Natural killer cell (primary cell): Measurements from ENCODE around the gene FSIP1. TPM values are rescaled to one million over a fixed set of nuclear protein-coding genes. Genes with fewer than 3 reads are reported as not detected.

ENCODE experiments used
- ATAC-seq, 3 donors: fragments of 150-1000 bp in 2 of 3; fragments of 200-7000 bp in 1 of 3; cut with Tn5 transposase; 1 replicate in 1 of 3; 2 replicates in 2 of 3; pipeline ENCODE4 v1.10.0; 2021; ENCODE audit warnings: mild to moderate bottlenecking in 2 of 3, moderate library complexity in 2 of 3
- DNase-seq, 2 donors: peaks; one replicate each; pipeline versions ENCODE4 v3.0.0 to v3.0.0-alpha.2; 2013 to 2021; ENCODE audit warnings: mixed read lengths in 1 of 2
- H3K27ac ChIP-seq: one replicate; pipeline ENCODE4 v1.5.1; 2013; ENCODE audit warnings: mild to moderate bottlenecking, low read length
- H3K27me3 ChIP-seq: one replicate; pipeline ENCODE4 v1.6.1; 2013; ENCODE audit warnings: low read length; ENCODE audit not compliant: control insufficient read depth, insufficient read depth
- H3K36me3 ChIP-seq: one replicate; pipeline ENCODE4 v1.6.1; 2013; ENCODE audit warnings: low read length; ENCODE audit not compliant: control insufficient read depth, insufficient read depth
- H3K4me1 ChIP-seq: one replicate; pipeline ENCODE4 v1.6.1; 2013; ENCODE audit warnings: low read length; ENCODE audit not compliant: control insufficient read depth, insufficient read depth
- H3K4me3 ChIP-seq: one replicate; pipeline ENCODE4 v1.5.1; 2013; ENCODE audit warnings: low read length
- H3K9me3 ChIP-seq: one replicate; pipeline ENCODE4 v1.6.1; 2013; ENCODE audit warnings: low read length; ENCODE audit not compliant: control insufficient read depth, insufficient read depth
- H3K27ac Mint-ChIP-seq, 2 donors: one replicate each; pipeline ENCODE4 v1.8.0; 2022; ENCODE audit warnings: mild to moderate bottlenecking in 2 of 2, mixed read lengths in 2 of 2, moderate library complexity in 1 of 2
- H3K27me3 Mint-ChIP-seq, 2 donors: one replicate each; pipeline ENCODE4 v1.8.0; 2022; ENCODE audit warnings: low read depth in 2 of 2, mixed read lengths in 2 of 2
- H3K36me3 Mint-ChIP-seq: one replicate; pipeline ENCODE4 v1.8.0; 2022; ENCODE audit warnings: mixed read lengths
- H3K4me1 Mint-ChIP-seq, 2 donors: one replicate each; pipeline ENCODE4 v1.8.0; 2022; ENCODE audit warnings: mixed read lengths in 2 of 2
- H3K4me3 Mint-ChIP-seq: one replicate; pipeline ENCODE4 v1.8.0; 2022; ENCODE audit warnings: mild to moderate bottlenecking, moderate library complexity, mixed read lengths
- H3K9me3 Mint-ChIP-seq, 2 donors: one replicate each; pipeline ENCODE4 v1.8.0; 2022; ENCODE audit warnings: mixed read lengths in 2 of 2
- WGBS: methylation state at CpG from one replicate; pipeline ENCODE4 v1.1.7; 2013; ENCODE audit warnings: missing lambda C conversion rate; ENCODE audit not compliant: insufficient coverage; 5-methylcytosine and 5-hydroxymethylcytosine counted together
- intact Hi-C: fragments of 100-400 bp; cut with micrococcal nuclease; formaldehyde crosslinking; loops from one replicate; pipeline ENCODE4 v1.14.2; 2022
- total RNA-seq, 4 donors: library from RNA; stranded (reverse); fragments of 120-200 nt in 1 of 4; gene quantifications; one replicate each; pipeline versions ENCODE4 v1.2.3 to v1.2.4, GENCODE V29; 2013 to 2022
- TF ChIP-seq, protein P1 (sequence below): fragments of 200-600 bp; IDR thresholded peaks from one replicate; pipeline ENCODE4 v1.8.0; 2022; ENCODE audit warnings: antibody characterized with exemption

The FSIP1 gene
- total RNA-seq, 3 donors from 2014 or later (not counting 1 experiment from before 2014, with no cell fraction given) = 1.1 to 2.3 (median 1.8) TPM

DNA sequence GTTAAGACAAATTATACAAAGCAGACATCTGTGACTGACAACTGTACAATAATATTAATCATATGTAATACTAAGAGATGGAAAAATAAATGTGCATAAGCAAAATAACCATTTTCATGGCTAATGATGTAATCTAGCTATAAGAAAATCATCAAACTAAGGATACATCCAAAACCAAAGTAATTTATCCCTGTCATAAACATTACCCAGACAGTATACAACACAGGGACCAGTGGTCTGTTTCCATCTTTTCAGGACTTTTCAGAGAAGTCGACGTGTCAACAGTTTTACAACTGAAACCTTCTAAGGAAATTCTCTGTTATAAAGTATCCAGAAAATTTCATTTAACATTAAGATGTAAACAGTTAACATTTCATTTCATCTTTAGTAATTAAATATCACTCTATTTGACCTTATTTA is 190.7 kb downstream of the FSIP1 start:
- H3K36me3 Mint-ChIP-seq = peaks cover 52% of the 10 kb centered on the region
- Histone ChIP-seq H3K36me3 (peaks cover 30% of the 10 kb centered on the region), H3K4me3 (no peak overlapping the region), H3K9me3 (no peaks in the 10 kb centered on the region), H3K27ac (no peak overlapping the region), H3K27me3 (no peaks in the 10 kb centered on the region), H3K4me1 (peaks cover 26% of the 10 kb centered on the region)
- no peaks in the 10 kb centered on the region for H3K27me3 Mint-ChIP-seq
- no peak overlapping the region for H3K4me3 Mint-ChIP-seq
- H3K27ac Mint-ChIP-seq = no peak overlapping the region
- H3K9me3 Mint-ChIP-seq = no peaks in the 10 kb centered on the region
- intact Hi-C loops = no loop called here
- TF ChIP-seq, protein P1, sequence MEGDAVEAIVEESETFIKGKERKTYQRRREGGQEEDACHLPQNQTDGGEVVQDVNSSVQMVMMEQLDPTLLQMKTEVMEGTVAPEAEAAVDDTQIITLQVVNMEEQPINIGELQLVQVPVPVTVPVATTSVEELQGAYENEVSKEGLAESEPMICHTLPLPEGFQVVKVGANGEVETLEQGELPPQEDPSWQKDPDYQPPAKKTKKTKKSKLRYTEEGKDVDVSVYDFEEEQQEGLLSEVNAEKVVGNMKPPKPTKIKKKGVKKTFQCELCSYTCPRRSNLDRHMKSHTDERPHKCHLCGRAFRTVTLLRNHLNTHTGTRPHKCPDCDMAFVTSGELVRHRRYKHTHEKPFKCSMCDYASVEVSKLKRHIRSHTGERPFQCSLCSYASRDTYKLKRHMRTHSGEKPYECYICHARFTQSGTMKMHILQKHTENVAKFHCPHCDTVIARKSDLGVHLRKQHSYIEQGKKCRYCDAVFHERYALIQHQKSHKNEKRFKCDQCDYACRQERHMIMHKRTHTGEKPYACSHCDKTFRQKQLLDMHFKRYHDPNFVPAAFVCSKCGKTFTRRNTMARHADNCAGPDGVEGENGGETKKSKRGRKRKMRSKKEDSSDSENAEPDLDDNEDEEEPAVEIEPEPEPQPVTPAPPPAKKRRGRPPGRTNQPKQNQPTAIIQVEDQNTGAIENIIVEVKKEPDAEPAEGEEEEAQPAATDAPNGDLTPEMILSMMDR = no peak
- no peak for ATAC-seq
- whole genome bisulfite sequencing = 100% methylated on average over 2 of the region's 2 CpGs
- H3K4me1 Mint-ChIP-seq = peaks cover 17 to 29% of the 10 kb centered on the region in 2 donors
- DNase-seq = no peak

DNA sequence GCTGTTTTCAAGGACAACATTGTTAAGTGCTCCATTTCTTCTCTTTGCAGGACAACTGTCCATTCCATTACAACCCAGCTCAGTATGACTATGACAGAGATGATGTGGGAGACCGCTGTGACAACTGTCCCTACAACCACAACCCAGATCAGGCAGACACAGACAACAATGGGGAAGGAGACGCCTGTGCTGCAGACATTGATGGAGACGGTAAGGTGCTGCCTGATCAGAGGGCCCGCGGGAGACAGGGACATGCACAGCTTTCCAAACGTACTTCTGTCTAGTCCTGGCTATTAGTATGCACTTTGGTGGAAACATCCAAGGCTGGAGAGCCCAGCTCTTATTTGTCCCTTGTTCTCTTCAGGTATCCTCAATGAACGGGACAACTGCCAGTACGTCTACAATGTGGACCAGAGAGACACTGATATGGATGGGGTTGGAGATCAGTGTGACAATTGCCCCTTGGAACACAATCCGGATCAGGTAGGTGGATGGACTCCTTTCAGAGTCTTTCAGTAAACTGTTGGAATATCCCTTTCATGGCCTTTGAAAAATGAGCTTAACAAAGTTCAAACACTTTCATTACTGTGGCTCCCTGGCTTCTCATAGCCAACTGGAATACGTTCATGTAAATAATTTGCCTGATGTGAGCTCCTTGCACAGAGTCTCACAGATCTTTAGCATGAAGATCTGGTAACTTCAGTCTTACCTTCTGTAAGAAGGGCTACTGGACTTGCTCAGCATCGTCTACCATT is 191.3 kb downstream of the FSIP1 start:
- 94% methylated on average over 10 of the region's 11 CpGs for WGBS

DNA sequence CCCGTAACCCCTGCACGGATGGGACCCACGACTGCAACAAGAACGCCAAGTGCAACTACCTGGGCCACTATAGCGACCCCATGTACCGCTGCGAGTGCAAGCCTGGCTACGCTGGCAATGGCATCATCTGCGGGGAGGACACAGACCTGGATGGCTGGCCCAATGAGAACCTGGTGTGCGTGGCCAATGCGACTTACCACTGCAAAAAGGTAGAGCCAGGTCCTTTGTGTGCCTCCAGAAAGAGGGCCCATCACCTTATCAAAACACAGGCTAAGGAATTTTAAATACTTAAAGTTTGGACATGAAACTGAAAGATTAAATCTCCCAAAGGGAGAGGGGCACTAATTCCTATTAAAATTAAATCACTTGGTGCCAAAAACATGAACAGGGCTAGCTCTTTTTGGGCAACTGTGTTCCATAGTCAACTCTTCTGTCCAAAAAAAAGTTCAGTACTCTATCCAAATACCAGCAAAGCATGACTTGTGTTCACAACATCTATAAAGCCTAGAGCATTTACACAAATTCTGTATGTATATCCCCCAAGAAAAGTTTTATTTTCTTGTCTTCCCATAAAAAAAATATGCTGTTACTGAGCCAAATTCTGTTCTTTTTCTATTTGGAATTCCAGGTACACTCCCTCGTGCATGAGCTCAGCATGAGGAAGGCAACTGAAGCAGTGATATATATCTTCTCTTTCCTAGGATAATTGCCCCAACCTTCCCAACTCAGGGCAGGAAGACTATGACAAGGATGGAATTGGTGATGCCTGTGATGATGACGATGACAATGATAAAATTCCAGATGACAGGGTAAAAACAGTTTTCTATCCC is 192.6 kb downstream of the FSIP1 start:
- no peak for ATAC-seq
- peaks cover 30% of the 10 kb centered on the region for H3K4me1 ChIP-seq
- H3K27me3 ChIP-seq = no peaks in the 10 kb centered on the region
- peaks cover 26% of the 10 kb centered on the region for H3K36me3 ChIP-seq
- 98% methylated on average over 13 of the region's 13 CpGs for WGBS
- no peaks in the 10 kb centered on the region for H3K9me3 ChIP-seq
- no peaks in the 10 kb centered on the region for H3K27me3 Mint-ChIP-seq
- H3K27ac ChIP-seq = no peak overlapping the region
- no peak overlapping the region for H3K27ac Mint-ChIP-seq
- no peaks in the 10 kb centered on the region for H3K9me3 Mint-ChIP-seq
- intact Hi-C loops = loop anchor here (10.0 kb wide), 1 partner anchor 1115 kb away; no protein-coding TSS in a partner anchor
- peaks cover 54% of the 10 kb centered on the region for H3K36me3 Mint-ChIP-seq
- no peak overlapping the region for H3K4me3 ChIP-seq
- TF ChIP-seq, protein P1 = no peak
- no peak overlapping the region for H3K4me3 Mint-ChIP-seq
- DNase-seq = no peak
- peaks cover 28 to 36% of the 10 kb centered on the region in 2 donors for H3K4me1 Mint-ChIP-seq

More for the DNA sequence above, 191.3 kb downstream of the FSIP1 start:
- TF ChIP-seq, protein P1 = no peak
- Mint-ChIP-seq H3K4me3 (no peak overlapping the region), H3K27me3 (no peaks in the 10 kb centered on the region), H3K9me3 (no peaks in the 10 kb centered on the region), H3K36me3 (peaks cover 52% of the 10 kb centered on the region), H3K4me1 (peaks cover 17 to 29% of the 10 kb centered on the region in 2 donors), H3K27ac (no peak overlapping the region)
- no peaks in the 10 kb centered on the region for H3K27me3 ChIP-seq
- H3K4me3 ChIP-seq = no peak overlapping the region
- intact Hi-C loops = no loop called here
- DNase-seq (no peak), ATAC-seq (no peak)
- peaks cover 26% of the 10 kb centered on the region for H3K4me1 ChIP-seq
- no peak overlapping the region for H3K27ac ChIP-seq
- H3K9me3 ChIP-seq = no peaks in the 10 kb centered on the region
- peaks cover 30% of the 10 kb centered on the region for H3K36me3 ChIP-seq
